Stimulated activated CD8-positive, alpha-beta memory T cell treated with anti-CD3 and anti-CD28 coated beads, Interleukin-4, amount 100 ng/mL, for 1 hour (primary cell): Measurements from ENCODE around the gene TNFRSF12A.
A peak's percentile ranks its signal among the peaks of the same experiment; 100 is the strongest.

Experiments used
- DNase-seq, 2 donors: peaks; one replicate each; pipeline ENCODE4 v3.0.0-alpha.2; 2020; ENCODE audit warnings: low read depth in 2 of 2, low spot score in 1 of 2

Gene TNFRSF12A

DNA sequence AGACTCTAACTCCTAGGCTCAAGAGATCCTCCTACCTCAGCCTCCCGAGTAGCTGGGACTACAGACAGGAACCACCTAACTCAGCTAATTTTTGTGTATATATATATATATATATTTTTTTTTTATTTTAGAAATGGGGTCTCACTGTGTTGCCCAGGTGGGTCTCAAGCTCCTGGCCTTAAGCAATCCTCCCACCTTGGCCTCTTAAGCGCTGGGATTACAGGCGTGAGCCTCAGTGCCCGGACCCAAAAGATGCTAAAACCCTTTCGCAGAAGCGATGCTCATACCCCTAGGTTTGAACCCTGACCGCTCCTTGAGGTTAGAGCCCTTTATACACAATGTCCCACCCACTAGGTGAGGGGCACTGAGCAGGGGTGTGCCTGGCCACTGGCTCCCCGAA lies 9.7 kb upstream of the TNFRSF12A start:
- DNase-seq: no peak

GRCh38 chr16:3012246-3012645 lies 7.9 kb upstream of the TNFRSF12A start:
- DNase-seq: no peak

- no peak for DNase-seq
These were observed 7.2 kb upstream of the TNFRSF12A start, which contains the start of gene CLDN9 for GRCh38 chr16:3012828-3013420. TSS of gene CLDN9 (plus strand) at chr16:3012923. CDS start at chr16:3013363, 440 bp downstream.

DNA sequence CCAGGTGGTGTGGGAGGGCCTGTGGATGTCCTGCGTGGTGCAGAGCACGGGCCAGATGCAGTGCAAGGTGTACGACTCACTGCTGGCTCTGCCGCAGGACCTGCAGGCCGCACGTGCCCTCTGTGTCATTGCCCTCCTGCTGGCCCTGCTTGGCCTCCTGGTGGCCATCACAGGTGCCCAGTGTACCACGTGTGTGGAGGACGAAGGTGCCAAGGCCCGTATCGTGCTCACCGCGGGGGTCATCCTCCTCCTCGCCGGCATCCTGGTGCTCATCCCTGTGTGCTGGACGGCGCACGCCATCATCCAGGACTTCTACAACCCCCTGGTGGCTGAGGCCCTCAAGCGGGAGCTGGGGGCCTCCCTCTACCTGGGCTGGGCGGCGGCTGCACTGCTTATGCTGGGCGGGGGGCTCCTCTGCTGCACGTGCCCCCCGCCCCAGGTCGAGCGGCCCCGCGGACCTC lies 6.6 kb upstream of the TNFRSF12A start:
- no peak for DNase-seq

DNA sequence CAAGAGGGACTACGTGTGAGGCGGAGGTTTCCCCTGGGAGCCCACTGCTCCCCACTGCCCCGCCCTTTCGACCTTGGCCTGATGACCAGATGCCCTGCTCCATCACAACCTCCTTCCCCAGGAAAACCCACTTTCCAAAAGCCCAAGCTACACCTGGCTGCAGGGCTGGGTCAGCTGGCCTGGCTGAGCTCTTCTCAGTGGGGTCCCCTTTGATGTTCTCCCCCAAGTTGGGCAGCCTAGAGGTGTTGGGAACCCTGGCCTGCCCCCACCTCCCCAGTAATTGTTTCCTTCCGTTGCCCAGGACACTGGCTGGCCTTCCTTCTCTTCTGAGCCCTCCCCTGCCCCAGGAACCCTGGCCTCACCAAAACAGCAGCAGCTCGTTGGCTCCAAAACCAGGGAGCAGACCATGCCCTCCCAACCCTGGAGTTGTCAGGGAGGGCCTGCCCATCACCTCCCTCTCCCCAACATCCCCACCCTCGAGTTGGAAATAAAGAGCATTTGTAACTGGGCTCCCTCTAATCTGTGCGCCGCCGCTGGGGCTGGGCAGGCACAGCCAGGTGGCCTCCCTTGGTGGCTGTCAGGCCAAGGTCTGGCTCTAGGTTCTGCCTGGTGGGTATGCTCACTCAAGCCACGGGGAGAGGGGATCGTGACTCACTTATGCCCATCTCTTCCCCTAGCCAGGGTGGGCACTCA lies 6.0 kb upstream of the TNFRSF12A start:
- no peak for DNase-seq

GRCh38 chr16:3014971-3015370 lies 5.2 kb upstream of the TNFRSF12A start:
- DNase-seq: no peak

- DNase-seq: no peak
These were observed 4.2 kb upstream of the TNFRSF12A start for GRCh38 chr16:3015865-3016521.

DNA sequence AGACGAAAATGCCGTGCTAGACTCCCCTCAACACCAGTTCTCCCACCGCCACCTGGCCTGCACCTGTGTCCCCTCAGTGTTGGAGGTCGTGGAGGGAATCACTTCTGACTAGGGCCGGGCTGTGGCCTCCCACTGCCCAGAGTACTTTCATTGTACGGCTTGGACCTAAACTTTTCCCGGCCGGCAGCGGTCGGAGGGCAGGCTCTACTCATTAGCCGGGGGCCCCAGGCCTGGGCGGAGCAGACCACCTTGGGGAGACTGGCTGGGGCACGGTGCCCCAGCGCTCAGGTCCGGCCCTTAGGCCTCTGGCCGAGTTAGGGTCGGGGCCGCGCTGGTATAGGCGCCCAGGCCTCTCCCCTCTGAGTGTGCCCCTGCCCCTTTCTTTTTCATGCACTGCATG lies 2.8 kb upstream of the TNFRSF12A start:
- no peak for DNase-seq

- no peak for DNase-seq
These were observed 2.2 kb upstream of the TNFRSF12A start, which contains the start of gene CLDN6 for GRCh38 chr16:3017794-3018506. TSS of gene CLDN6 (minus strand) at chr16:3018183. CDS start at chr16:3016021, 2,162 bp downstream.

DNA sequence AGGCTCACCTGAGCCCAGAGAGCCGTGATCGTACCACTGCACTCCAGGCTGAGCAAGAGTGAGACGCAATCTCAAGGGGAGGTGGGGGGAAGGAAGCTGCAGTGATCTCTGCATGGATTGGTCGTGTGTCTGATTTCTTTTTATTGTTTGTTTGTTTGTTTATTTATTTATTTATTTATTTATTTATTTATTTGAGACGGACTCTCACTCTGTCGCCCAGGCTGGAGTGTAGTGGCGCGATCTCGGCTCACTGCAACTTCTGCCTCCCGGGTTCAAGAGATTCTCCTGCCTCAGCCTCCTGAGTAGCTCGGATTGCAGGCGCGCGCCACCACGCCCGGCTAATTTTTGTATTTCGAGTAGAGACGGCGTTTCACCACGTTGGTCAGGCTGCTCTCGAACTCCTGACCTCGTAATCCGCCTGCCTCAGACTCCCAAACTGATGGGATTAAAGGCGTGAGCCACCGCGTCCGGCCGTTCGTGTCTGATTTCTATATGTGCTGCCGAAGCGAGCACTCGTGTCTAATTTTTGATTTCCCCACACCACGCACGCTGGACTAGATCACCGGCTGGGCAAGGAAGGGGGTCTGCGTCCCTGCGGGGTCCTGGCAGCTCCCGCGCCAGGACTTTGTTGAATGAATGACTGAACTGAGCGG lies 448 bp upstream of the TNFRSF12A start:
- DNase-seq: no peak

DNA sequence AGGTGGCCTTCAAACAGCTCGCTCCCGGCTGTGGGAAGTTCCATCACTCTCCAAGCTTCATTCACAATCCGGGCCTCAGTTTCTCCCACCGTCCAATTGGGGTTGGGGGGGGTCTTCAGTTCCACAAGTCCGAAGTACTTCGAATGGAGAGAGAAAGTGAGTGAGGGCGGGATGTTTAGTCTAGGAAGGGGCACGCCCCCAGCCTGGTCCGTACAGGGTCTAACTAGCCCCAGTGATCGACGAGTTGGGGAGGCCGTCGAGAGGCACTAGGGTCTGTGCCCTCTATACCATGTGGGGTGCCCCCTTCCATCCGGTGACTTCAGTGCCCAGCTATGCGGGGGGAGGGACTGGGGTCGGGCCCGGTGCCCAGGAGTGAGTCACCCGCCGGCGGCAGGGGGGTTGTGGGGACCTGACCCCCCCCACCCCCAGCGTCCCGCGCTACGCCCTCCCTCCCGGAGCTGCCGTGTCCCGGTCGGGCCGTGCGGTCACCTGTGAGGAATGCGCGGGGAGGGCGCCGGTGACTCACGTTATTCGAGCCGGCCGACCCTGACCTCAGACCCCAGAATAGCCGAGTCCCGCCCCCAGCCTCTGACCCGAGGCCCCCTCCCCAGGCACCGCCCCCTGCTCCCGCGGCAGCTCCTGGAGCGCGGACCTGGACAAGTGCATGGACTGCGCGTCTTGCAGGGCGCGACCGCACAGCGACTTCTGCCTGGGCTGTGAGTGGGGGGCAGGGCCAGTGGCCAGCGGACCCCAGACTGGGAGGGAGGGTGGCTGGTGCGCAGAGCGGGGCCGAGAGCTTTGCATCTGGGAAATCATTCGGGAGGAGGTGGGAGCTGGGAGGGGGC lies 658 bp downstream of the TNFRSF12A start:
- DNase-seq: peak; percentile 49 to 55

- DNase-seq: peak in 1 of 2 donors; percentile 61
These were observed 1.5 kb downstream of the TNFRSF12A start for GRCh38 chr16:3021449-3022207.

- DNase-seq: peak; percentile 69 to 76
These were observed 2.1 kb downstream of the TNFRSF12A start for GRCh38 chr16:3022208-3022683.

DNA sequence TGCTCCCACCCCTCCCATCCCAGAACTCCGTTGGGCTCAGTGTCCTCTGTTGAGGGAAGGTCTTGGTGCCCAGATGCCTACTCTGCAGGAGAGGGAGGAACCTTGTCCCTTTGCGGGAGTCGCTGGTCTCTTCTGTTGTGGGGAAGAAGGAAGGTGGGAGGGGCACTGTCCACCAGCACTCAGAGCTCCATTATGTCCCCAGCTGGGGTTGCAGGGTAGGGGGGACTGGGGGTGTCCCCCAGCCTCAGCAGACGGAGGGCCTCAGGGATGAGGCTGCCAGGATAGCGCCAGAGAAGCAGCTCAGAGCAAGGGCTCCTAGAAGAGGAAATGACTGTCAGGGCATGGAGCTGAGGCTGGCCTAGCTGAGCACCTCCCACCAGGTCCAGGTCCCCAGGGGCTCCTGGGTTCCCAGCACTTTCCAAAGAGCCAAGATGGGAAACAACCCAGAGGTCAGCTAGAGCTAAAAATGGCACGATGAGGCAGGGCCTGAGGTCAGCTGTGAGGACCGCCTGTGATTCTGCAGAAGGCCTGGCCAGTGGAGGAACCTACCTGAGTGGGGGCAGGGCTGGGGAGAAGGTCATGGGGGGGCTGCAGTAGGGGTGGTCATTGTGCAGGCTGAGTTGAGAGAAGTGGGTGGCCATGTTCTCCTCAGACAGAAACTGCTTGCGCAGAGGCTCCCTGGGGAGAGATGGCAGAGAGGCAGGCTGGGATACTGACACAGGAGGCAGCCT lies 2.7 kb downstream of the TNFRSF12A start:
- DNase-seq: no peak

DNA sequence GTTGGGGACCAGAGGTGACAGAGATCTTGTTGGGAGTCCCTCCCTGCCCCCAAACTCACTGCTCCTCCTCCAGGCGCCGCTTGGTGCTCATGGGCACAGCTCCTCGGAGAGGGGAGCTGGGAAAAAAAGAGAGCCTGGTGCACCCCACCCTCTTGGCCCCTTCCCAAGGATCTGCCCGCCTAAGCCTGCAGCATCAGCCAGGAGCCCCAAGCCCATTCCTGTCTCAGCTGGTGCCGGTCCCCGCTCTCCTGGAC lies 3.2 kb downstream of the TNFRSF12A start:
- no peak for DNase-seq

DNA sequence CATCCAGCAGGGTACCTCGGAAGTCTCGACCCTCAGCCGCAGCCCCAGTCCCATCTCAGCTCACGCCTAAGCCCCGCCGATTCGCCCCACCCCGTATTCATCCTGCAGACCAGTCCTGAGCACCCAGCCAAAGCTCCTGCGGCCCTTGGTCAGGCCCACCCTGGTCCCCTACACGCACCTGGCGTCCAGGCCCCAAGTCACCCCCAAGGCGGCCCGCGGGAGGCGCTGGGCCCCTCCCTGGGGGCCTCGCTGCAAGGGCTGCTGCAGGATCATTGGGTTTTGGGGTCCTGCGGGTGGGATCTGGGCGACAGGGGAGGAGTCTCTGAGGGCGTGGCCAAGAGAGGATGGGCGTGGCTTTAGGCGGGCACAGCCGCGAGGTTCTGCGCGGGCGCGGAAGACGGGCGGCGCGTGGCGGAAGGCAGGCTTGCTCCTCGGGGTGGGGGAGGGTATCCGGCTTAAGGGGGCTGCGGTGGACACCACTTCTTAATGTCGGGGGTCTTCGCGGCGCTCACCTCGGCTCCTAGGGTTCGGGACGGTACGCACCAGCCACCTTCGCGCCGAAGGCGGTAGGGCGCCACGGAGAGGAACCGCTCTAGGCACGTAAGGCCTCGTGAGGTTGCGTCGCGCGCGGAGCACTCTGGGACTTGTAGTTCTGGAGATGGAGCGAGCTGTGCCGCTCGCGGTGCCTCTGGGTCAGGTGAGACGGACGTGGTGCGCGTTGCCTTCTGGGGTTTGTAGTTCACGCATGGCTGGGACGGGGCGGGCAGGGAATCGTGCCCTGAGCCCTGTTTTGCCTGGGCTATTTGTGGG lies 3.7 kb downstream of the TNFRSF12A start, which contains the start of the genes HCFC1R1 and THOC6:
Gene HCFC1R1, minus strand, starts transcription at position 274 of the 810 bp plus-strand sequence. Its CDS starts 1 bp downstream, at position 273.
Gene THOC6, plus strand, starts transcription at position 367 of the 810 bp plus-strand sequence. Its CDS starts 292 bp downstream, at position 659.
- peak; percentile 83 to 88 for DNase-seq
